Fibroblast of villous mesenchyme (primary cell): Measurements from ENCODE around the gene SLC9B1. TPM values are rescaled to one million over a fixed set of nuclear protein-coding genes. Genes with fewer than 3 reads are reported as not detected.
"Not testable (repeated sequence)": the region's sequence is repeated elsewhere in the genome, so short reads cannot be mapped to it uniquely, and the experiment has no call there.

ENCODE experiments used
- DNase-seq: peaks from one replicate; pipeline ENCODE4 v3.0.0-alpha.2; 2010; ENCODE audit warnings: low read depth
- H3K4me3 ChIP-seq: 2 replicates; pipeline ENCODE4 v1.5.1; 2011; ENCODE audit warnings: low read depth, mild to moderate bottlenecking, low read length
- total RNA-seq: library from RNA; depleted of rRNA; stranded (reverse); fragments of >200 nt; gene quantifications from 2 replicates; pipeline ENCODE4 v1.2.3, GENCODE V29; 2012
- TF ChIP-seq, protein P1 (sequence below): IDR thresholded peaks from 2 replicates; pipeline ENCODE4 v1.5.1; 2012; ENCODE audit warnings: low read depth, mild to moderate bottlenecking, low read length; ENCODE audit not compliant: insufficient read depth

Gene SLC9B1
- total RNA-seq, 1 donor = 0.43 TPM

GRCh38 chr4:102918859-102919258 is 100.6 kb downstream of the SLC9B1 start:
- no peak for DNase-seq
- TF ChIP-seq, protein P1, sequence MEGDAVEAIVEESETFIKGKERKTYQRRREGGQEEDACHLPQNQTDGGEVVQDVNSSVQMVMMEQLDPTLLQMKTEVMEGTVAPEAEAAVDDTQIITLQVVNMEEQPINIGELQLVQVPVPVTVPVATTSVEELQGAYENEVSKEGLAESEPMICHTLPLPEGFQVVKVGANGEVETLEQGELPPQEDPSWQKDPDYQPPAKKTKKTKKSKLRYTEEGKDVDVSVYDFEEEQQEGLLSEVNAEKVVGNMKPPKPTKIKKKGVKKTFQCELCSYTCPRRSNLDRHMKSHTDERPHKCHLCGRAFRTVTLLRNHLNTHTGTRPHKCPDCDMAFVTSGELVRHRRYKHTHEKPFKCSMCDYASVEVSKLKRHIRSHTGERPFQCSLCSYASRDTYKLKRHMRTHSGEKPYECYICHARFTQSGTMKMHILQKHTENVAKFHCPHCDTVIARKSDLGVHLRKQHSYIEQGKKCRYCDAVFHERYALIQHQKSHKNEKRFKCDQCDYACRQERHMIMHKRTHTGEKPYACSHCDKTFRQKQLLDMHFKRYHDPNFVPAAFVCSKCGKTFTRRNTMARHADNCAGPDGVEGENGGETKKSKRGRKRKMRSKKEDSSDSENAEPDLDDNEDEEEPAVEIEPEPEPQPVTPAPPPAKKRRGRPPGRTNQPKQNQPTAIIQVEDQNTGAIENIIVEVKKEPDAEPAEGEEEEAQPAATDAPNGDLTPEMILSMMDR = no peak
- H3K4me3 ChIP-seq = no peak overlapping the region

GRCh38 chr4:102901804-102902203 is 117.7 kb downstream of the SLC9B1 start:
- TF ChIP-seq, protein P1 = no peak
- DNase-seq = no peak
- no peak overlapping the region for H3K4me3 ChIP-seq

- not testable (repeated sequence) for H3K4me3 ChIP-seq, DNase-seq
Observed at GRCh38 chr4:102897610-102898009, 121.9 kb downstream of the SLC9B1 start.

GRCh38 chr4:102896547-102896946 is 123.0 kb downstream of the SLC9B1 start:
- DNase-seq, H3K4me3 ChIP-seq: not testable (repeated sequence)

DNA sequence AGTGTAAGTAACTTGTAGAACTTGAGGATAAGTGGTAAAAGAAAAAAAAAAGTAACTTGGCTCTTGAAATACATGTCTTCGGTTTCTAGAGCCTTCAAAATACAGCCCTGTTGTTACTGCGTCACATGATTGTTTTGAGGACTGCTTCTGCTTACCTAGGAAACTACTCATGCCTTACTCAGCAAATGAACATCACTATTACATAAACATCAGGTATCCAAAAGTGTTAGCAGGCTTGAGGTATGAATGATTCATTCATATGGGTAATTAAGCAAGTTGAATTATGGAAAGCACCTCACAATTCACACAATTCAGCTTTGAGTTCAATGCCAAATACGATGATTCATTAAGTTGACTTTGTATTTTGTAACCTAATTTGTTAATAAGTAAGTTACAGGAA is 129.6 kb downstream of the SLC9B1 start:
- H3K4me3 ChIP-seq, DNase-seq: not testable (repeated sequence)

GRCh38 chr4:102888570-102888969 is 130.9 kb downstream of the SLC9B1 start:
- H3K4me3 ChIP-seq, DNase-seq: not testable (repeated sequence)

- DNase-seq = no peak
- TF ChIP-seq, protein P1 = no peak
- H3K4me3 ChIP-seq = no peak overlapping the region
Observed at GRCh38 chr4:102883278-102883677, 136.2 kb downstream of the SLC9B1 start.

GRCh38 chr4:102881343-102881742 is 138.2 kb downstream of the SLC9B1 start:
- H3K4me3 ChIP-seq = no peak overlapping the region
- TF ChIP-seq, protein P1 = no peak

DNA sequence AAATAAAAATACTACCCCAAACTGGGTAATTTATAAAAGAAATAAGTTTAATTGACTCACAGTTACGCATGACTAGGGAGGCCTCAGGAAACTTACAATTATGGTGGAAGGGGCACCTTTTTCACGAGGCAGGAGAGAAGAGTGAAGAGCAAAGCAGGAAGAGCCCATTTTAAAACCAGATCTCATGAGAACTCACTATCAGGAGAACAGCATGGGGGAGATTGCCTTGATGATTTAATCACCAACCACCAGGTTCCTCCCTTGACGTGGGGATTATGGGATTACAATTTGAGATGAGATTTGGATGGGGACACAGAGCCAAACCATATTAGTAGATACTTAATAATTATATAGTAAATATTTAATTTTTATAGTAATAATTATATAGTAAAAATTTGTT is 140.6 kb downstream of the SLC9B1 start:
- no peak overlapping the region for H3K4me3 ChIP-seq
- DNase-seq = no peak
- TF ChIP-seq, protein P1 = no peak

More at GRCh38 chr4:102881343-102881742, 138.2 kb downstream of the SLC9B1 start:
- no peak for DNase-seq

- DNase-seq = peak; percentile 52
- H3K4me3 ChIP-seq = not testable (repeated sequence)
Observed at GRCh38 chr4:102878349-102878748, 141.2 kb downstream of the SLC9B1 start.

DNA sequence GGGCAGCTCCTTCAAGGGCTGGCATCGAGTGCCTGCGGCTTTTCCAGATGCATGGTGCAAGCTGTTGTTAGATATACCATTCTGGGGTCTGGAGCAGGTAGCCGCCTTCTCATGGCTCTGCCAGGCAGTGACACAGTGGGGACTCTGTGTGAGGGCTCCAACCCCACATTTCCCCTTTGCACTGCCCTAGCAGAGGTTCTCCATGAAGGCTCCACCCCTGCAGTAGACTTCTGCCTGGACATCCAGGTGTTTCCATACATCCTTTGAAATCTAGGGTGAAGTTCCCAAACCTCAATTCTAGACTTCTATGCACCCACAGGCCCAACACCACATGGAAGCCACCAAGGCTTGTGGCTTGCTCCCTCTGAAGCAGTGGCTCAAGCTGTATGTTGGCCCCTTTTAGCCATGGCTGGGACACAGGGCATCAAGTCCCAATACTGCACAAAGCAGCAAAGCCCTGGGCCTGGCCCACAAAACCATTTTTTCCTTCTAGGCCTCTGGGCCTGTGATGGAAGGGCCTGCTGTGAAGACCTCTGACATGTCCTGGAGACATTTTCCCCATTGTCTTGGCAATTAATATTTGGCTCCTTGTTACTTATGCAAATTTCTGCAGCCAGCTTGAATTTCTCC is 141.9 kb downstream of the SLC9B1 start:
- not testable (repeated sequence) for H3K4me3 ChIP-seq, DNase-seq
